ENCODE data around the gene MEG3.

MEG3 gene

GRCh38 chr14:100849115-100849781 lies 23.3 kb downstream of the MEG3 start:
- DNase-seq (ENCODE audit: low spot score): no peak

- DNase-seq (ENCODE audit: low spot score): peak; percentile 85
These were observed 25.1 kb downstream of the MEG3 start for GRCh38 chr14:100850841-100851585.

- DNase-seq (ENCODE audit: low spot score): no peak
These were observed 25.6 kb downstream of the MEG3 start for GRCh38 chr14:100851586-100851916.

- no peak for DNase-seq (ENCODE audit: low spot score)
These were observed 26.2 kb downstream of the MEG3 start for GRCh38 chr14:100851946-100852620.

DNA sequence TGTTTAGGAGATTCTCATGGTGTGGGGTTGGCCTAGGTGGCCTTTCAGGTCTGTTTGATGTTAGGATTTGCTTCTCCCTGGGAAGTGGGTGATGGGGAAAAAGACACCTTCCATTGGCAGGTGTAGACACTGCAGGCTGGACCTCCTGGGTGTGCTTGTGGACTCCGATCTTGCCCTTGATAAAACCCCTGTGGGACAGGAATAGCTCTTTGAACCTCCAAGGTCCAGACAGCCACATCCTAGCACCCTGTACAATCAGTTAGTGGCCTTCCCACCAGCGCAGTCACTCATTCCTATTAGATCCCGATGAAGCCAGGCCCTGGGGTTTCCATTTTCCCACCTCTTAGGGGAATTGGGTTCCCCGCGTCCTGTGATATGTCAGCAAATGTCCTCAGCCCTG lies 28.5 kb downstream of the MEG3 start:
- no peak for DNase-seq (ENCODE audit: low spot score)

DNA sequence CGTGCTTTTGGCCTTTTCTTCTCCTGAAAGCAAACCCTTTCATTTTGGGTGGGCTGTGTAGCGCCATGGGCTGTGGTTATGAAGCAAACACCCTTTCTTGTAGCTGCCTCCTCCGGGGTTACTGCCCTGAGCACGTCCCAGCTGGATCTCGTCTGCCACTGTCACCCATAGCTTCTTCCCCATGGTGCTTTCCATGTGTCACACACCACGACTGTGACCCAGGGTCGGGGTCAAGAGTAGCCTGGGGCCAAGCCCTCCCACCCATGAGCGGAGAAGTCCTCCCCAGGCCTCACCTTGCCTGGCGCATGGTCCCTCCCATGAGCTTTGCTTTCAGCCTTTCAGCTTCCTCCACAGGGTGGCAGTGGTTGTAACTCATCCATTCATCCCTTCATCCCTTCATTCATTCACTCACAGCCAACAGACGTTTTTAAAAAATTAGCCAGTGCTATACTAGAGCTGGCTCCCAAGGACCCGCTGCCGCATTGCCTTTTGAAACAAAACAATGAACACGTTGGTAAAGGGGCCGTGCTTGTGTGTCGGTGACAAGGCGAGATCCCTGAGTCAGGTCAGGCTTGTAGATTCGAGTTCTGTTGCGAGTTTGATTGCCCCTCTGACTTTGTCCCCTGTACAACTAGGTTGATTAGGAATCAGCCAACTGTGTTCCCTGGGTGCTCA lies 29.5 kb downstream of the MEG3 start:
- DNase-seq (ENCODE audit: low spot score): no peak

DNA sequence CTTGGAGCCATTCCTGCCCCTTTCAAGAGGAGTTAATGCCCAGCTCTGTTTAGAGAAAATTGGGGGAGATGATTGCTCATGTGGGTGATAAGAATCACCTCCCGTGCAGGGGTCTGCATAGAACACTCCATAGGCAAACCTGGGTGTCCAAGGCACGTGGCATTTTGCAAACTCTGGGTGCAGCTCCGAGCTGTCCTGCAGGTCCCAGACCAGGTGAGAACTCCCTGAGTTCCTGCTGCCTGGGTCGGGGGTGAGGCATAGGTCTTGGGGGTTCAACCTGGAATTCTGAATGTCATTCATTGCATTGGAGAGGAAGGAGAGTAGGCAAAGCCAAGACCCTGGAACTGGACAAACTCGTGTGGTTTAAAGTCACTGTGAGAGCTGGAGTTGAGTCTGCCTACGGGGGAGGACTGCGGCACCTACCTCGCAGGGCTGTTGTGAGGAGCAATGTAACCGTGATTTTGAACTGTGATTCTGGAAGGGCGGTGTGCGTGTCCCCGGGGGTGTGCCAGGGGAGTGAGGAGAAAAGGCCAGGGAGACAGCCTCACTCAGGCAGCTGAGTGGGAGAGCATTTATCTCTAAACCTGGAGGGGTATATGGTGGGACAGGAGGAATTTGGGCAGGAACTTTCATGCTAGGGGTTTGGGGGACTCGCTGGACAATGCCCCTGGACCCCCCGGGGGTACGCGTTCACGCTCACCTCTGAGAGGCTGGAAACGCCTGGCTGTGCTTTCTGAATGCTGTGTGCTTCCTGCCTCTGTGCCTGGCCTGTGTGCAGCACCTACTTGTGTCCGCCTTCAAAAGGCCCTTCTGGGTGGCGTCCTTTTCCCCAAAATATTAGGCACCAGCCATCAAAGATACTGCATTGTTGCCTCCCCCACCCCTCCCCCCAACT lies 30.4 kb downstream of the MEG3 start:
- DNase-seq (ENCODE audit: low spot score): no peak

GRCh38 chr14:100857233-100857922 lies 31.5 kb downstream of the MEG3 start:
- DNase-seq (ENCODE audit: low spot score): no peak

DNA sequence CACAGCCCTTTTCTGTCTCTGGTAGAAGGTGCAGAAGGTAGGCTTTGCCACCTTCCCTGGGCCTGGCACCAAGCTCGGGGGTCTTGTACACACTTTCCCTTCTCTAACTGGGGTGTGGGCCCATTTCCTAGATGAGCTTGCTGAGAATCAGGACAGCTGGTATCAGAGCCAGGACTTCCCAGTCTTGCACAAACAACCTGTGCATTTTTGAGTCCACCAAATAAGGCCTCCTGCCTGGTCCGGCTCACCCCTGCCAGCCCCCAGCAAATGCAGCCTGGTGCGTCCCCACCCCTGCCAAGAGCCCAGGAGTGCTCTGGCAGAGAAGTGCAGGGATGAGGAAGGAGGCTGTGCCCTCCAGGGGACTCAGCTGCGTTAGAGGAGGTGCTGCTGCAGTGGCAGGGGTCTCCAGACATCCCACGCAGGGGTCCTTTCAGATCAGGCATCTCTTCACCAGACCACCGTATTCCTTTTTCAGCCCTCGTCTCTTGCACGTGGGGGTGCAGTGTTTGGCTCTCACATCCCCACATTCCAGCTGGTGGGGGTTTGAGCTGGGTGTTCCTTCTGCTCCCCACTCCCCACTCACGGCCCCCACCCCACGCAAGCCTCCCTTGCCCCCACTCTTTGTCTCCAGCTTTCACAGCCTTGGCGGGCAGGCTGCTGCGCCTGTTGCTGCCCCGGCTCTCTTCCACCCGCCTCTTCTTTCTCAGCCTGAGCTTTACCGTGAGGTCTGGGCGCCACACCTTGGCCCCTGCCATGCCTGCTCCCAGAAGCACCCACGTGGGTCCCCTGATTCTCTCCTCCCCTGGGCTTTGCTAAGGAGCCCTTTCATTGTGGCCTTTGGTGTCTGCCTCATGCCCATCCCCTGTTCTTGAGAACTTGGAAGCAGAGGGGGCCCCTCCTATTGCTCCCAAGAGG lies 32.3 kb downstream of the MEG3 start:
- no peak for DNase-seq (ENCODE audit: low spot score)

DNA sequence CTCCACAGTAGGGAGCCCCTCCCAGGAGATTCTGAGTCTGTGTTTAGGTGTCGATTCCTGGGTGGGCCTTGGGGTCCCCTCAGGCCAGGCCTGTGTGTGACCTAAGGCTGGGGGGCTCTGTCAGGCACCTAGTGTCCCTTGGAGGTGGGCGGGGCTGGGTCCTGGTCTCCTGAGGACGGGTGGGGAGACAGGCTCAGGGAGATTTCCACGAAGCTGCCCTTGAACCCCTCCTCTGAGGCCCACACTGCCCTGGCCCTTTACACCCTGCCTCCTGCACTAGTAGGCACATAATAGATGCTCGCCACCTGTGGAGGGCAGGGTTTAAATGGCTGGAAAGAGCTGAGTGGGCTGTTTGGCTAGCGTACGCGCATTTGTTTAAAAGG lies 32.9 kb downstream of the MEG3 start:
- no peak for DNase-seq (ENCODE audit: low spot score)

DNA sequence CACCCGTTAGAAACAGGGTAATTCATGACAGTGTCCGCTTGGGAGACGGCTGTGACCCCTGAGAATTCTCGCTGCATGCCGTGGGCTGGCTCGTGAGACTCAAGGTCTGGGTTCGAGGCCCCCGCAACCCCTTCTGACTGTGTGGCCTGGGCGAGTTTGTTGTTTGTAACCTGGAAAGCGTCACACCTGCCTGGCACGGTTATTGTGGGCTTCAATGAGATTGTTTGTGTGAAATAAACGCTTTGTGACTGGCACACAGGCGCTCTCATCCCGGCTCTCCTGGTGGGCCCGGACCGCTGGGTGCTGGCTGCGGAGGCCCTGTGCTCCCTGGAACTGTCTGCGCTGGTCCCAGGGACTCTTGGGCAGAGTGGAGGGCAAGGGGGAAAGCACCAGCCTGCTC lies 33.9 kb downstream of the MEG3 start:
- DNase-seq (ENCODE audit: low spot score): no peak

GRCh38 chr14:100860556-100861187 lies 34.8 kb downstream of the MEG3 start:
- no peak for DNase-seq (ENCODE audit: low spot score)

DNA sequence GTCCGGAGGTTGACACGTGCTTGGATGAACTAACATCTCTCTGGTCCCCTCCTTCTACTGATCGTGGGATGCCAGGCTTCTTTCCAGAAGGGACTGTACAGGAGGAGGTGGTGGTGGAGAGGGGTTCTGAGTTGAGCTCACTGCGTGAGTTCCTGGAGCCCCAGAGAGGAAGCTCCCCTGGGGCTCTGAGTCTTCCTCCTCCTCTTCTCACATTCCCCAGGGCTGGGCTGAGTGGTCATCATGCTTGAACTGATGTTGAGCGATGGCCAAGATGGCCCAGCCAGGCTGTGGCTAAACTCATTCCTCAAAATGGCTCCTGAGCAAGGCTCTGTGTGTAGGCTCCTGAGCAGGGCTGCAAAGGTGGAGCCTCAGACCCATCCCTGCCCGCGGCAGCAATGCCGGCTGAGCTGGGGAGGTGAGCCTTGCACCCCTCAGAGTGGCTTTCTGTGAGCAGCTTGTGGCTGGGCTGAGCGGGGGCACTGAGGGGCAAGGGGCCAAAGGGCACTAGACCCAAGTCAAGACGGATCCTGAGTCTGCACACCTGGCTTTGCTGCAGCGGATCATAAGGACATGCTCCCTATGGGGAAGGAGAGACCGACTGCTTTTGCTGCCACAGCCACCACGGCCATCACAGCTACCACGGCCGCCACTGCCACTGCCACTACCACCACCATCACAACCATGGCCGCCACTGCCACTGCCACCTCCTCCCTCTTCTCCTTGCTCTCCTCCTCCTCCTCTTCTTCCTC lies 35.4 kb downstream of the MEG3 start:
- DNase-seq (ENCODE audit: low spot score): no peak

DNA sequence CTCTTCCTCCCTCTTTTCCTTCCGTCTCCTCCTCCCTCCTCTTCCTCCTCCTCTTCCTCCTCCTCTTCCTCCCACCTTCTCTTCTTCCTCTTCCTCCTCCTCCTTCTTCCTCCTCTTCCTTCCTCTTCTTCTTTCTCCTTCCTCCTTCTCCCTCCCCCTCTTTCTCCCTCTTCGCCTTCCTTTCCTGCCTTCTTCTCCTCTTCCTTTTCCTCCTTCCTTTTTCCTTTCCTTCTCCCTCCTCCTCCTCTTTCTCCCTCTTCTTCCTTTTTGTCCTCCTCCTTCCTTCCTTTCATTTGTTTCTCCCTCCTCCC lies 36.0 kb downstream of the MEG3 start:
- no peak for DNase-seq (ENCODE audit: low spot score)

DNA sequence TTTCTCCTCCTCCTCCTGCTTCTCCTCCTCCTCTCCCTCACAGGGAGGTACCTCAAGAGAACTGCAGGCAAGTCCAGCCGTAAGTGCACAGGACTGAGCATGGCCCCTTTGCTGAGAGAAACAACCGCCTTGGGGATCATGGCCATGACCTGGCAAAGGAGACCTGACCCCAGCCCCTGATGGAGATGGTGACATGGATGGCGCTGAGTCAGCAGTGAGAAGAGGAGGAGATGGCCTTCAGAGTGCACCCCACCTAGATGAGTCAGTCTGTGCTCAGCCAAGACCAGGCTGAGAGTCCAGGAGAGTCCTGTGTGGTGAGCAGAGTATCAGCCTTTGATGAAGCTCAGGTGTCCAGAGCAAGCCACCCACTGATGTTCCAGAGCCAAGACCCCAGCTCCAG lies 36.4 kb downstream of the MEG3 start:
- DNase-seq (ENCODE audit: low spot score): no peak

DNA sequence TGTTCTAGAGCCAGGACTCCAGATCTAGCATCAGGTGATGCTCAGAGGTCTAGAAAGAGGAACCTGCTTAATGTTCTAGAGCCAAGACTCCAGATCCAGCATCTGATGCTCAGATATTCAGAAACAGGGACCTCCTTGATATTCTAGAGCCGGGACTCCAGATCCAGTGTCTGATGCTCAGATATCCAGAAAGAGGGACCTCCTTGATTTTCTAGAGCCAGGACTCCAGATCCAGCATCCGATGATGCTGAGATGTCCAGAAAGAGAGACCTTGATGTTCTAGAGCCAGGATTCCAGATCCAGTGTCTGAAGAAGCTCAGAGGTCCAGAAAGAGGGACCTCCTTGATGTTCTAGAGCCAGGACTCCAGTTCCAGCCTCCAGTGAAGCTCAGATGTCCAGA lies 36.9 kb downstream of the MEG3 start:
- DNase-seq (ENCODE audit: low spot score): no peak

GRCh38 chr14:100864206-100864605 lies 38.3 kb downstream of the MEG3 start:
- DNase-seq (ENCODE audit: low spot score): no peak

DNA sequence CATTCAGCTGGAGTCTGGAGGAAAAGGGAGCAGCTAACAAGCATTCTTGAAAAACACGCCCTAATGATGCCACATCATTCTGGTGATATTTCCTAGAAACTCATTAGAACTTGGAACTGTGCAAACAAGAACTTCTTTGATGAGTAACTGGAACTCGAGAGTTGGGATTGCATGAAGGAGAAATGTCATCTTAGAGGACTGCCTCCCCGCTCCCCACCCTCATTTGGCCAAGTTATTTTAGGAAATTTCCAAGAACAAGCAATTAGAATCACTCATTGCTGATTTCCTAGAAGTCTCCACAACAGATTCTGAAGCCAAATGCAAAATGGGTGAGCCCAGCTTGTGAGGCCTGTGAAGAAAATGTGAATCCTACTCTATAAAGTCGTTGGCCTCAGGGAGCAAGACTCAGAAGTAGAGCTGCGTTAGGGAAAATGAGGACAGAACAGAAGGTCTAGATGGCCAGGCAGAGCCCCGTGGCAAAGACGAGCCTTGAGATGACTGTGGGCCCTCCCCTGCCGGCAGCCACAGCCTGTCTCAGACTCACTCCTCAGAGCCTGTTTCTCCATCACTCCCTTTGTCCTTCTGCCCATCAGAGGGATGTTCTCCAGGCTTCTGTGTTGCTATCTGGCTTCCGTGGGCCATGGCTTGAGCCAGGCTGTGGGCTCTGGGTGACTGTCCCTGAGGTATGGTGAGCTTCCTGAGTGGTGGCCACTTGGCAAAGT lies 39.2 kb downstream of the MEG3 start:
- no peak for DNase-seq (ENCODE audit: low spot score)

Data from iPS-NIHi11 (cell line).